HL-60 (cell line): ENCODE data around the gene SH3D19.

Experiments
- POLR2AphosphoS5 ChIP-seq: IDR thresholded peaks from 2 replicates; pipeline ENCODE4 v1.6.1; 2012; ENCODE audit warnings: low read depth
- SPI1 ChIP-seq: IDR thresholded peaks from 2 replicates; pipeline ENCODE4 v1.6.1; 2012; ENCODE audit warnings: low read depth, mild to moderate bottlenecking, borderline replicate concordance
- TF ChIP-seq, protein P1 (sequence below): IDR thresholded peaks from one replicate; pipeline ENCODE4 v1.5.1; 2011; ENCODE audit warnings: low read length, control low read depth, inconsistent platforms; ENCODE audit not compliant: insufficient read depth
- TF ChIP-seq, protein P2 (sequence below): IDR thresholded peaks from 2 replicates; pipeline ENCODE4 v1.6.1; 2012; ENCODE audit warnings: low read depth; ENCODE audit not compliant: insufficient replicate concordance

DNA sequence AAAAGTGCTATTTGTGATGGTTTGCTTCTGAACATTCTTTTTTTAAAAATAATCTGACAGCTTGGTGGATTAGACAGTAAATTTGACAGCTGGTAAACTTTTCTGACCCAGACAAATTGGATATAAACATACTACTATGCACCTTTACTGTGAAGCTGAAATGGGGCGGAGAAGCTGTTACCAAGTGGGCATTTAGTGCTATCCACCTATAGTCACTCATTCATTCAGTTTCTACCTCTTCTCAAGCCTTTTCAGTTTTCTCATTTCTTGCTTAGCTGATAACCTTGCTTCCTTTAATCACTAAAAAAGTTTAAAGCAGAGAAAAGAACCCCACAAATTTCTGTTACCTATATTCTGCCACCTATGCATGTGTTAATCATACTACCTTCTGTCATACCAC is 220.8 kb downstream of the SH3D19 start:
- TF ChIP-seq POLR2AphosphoS5: no peak
- TF ChIP-seq, protein P1, sequence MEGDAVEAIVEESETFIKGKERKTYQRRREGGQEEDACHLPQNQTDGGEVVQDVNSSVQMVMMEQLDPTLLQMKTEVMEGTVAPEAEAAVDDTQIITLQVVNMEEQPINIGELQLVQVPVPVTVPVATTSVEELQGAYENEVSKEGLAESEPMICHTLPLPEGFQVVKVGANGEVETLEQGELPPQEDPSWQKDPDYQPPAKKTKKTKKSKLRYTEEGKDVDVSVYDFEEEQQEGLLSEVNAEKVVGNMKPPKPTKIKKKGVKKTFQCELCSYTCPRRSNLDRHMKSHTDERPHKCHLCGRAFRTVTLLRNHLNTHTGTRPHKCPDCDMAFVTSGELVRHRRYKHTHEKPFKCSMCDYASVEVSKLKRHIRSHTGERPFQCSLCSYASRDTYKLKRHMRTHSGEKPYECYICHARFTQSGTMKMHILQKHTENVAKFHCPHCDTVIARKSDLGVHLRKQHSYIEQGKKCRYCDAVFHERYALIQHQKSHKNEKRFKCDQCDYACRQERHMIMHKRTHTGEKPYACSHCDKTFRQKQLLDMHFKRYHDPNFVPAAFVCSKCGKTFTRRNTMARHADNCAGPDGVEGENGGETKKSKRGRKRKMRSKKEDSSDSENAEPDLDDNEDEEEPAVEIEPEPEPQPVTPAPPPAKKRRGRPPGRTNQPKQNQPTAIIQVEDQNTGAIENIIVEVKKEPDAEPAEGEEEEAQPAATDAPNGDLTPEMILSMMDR: no peak
- TF ChIP-seq, protein P2, sequence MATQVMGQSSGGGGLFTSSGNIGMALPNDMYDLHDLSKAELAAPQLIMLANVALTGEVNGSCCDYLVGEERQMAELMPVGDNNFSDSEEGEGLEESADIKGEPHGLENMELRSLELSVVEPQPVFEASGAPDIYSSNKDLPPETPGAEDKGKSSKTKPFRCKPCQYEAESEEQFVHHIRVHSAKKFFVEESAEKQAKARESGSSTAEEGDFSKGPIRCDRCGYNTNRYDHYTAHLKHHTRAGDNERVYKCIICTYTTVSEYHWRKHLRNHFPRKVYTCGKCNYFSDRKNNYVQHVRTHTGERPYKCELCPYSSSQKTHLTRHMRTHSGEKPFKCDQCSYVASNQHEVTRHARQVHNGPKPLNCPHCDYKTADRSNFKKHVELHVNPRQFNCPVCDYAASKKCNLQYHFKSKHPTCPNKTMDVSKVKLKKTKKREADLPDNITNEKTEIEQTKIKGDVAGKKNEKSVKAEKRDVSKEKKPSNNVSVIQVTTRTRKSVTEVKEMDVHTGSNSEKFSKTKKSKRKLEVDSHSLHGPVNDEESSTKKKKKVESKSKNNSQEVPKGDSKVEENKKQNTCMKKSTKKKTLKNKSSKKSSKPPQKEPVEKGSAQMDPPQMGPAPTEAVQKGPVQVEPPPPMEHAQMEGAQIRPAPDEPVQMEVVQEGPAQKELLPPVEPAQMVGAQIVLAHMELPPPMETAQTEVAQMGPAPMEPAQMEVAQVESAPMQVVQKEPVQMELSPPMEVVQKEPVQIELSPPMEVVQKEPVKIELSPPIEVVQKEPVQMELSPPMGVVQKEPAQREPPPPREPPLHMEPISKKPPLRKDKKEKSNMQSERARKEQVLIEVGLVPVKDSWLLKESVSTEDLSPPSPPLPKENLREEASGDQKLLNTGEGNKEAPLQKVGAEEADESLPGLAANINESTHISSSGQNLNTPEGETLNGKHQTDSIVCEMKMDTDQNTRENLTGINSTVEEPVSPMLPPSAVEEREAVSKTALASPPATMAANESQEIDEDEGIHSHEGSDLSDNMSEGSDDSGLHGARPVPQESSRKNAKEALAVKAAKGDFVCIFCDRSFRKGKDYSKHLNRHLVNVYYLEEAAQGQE: no peak
- no peak for TF ChIP-seq SPI1
